PFSK-1 (cell line): ENCODE results near the gene PCID2.

ENCODE experiments used
- FOXP2 ChIP-seq: optimal IDR thresholded peaks from 2 replicates; pipeline ENCODE3; 2011; ENCODE audit warnings: borderline replicate concordance, control low read depth, inconsistent platforms; ENCODE audit not compliant: insufficient read depth; ENCODE audit errors: extremely low read length, extremely low read depth
- POLR2AphosphoS5 ChIP-seq: IDR thresholded peaks from 2 replicates; pipeline ENCODE4 v1.6.1; 2012; ENCODE audit warnings: low read depth, mild to moderate bottlenecking, control low read depth, low read length, moderate library complexity
- SIN3A ChIP-seq: IDR thresholded peaks from 2 replicates; pipeline ENCODE4 v1.6.1; 2012; ENCODE audit warnings: mild to moderate bottlenecking, low read length, moderate library complexity, borderline replicate concordance; ENCODE audit not compliant: insufficient read depth
- TAF1 ChIP-seq: IDR thresholded peaks from 2 replicates; pipeline ENCODE4 v1.6.1; 2012; ENCODE audit warnings: low read length, control low read depth, borderline replicate concordance; ENCODE audit not compliant: insufficient read depth
- TF ChIP-seq, protein P1 (sequence below), 2 experiments: IDR thresholded peaks; 2 replicates each; pipeline versions ENCODE4 v1.6.1 to v1.8.0; 2011 to 2012; ENCODE audit warnings: low read depth in 2 of 2, low read length in 2 of 2, control low read depth in 1 of 2, inconsistent platforms in 1 of 2, mild to moderate bottlenecking in 1 of 2, moderate library complexity in 1 of 2; ENCODE audit not compliant: insufficient read depth in 1 of 2

PCID2 gene

DNA sequence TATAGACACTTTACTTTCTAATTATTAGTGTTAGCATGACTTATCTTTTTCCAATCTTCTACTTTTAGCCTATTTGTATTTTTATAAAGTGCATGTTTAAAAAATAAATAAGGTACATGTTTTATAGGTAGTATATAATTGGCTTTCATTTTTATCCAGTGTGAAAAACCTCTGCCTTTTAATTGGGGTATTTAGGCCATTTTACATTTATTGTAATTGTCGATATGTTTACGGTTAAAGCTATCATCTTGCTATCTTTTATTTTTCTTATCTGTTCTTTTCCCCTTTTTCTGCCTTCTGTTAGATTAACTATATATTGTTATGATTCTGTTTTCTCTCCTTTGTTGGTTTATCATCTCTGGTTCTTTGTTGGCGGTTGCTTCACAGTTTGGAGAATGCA is 40.9 kb downstream of the PCID2 start:
- TF ChIP-seq TAF1 (no peak), FOXP2 (no peak), SIN3A (no peak), POLR2AphosphoS5 (no peak)
- TF ChIP-seq, protein P1, sequence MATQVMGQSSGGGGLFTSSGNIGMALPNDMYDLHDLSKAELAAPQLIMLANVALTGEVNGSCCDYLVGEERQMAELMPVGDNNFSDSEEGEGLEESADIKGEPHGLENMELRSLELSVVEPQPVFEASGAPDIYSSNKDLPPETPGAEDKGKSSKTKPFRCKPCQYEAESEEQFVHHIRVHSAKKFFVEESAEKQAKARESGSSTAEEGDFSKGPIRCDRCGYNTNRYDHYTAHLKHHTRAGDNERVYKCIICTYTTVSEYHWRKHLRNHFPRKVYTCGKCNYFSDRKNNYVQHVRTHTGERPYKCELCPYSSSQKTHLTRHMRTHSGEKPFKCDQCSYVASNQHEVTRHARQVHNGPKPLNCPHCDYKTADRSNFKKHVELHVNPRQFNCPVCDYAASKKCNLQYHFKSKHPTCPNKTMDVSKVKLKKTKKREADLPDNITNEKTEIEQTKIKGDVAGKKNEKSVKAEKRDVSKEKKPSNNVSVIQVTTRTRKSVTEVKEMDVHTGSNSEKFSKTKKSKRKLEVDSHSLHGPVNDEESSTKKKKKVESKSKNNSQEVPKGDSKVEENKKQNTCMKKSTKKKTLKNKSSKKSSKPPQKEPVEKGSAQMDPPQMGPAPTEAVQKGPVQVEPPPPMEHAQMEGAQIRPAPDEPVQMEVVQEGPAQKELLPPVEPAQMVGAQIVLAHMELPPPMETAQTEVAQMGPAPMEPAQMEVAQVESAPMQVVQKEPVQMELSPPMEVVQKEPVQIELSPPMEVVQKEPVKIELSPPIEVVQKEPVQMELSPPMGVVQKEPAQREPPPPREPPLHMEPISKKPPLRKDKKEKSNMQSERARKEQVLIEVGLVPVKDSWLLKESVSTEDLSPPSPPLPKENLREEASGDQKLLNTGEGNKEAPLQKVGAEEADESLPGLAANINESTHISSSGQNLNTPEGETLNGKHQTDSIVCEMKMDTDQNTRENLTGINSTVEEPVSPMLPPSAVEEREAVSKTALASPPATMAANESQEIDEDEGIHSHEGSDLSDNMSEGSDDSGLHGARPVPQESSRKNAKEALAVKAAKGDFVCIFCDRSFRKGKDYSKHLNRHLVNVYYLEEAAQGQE (IDR thresholded peaks at IDR 0.05; ENCODE audit: insufficient read depth in 1 of 2, low read depth in 2 of 2, low read length in 2 of 2): no peak

DNA sequence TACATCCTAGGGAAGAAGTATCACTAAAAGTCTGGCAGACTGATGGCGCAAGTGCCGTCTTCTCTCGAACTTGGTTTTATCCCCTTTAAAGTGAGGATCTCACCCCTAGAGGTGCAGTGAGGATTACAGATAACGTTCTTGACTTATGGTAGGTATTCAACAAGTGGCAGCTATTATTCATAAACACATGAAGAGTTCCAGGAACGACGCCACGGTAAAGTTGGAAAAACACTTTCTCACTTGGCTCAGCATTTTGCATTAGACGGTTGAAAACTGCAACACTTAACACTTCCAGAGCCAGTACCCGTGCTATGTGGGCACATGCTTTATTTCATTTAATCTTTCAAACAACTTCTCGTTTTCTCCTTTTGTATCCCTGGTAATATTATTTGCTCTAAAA is 41.3 kb downstream of the PCID2 start:
- no peak for TF ChIP-seq TAF1
- no peak for TF ChIP-seq FOXP2

- TF ChIP-seq POLR2AphosphoS5: no peak
- TF ChIP-seq, protein P1 (IDR thresholded peaks at IDR 0.05; ENCODE audit: insufficient read depth in 1 of 2, low read depth in 2 of 2, low read length in 2 of 2): no peak
- no peak for TF ChIP-seq SIN3A
- no peak for TF ChIP-seq FOXP2
- TF ChIP-seq TAF1: no peak
These were observed 41.8 kb downstream of the PCID2 start for GRCh38 chr13:113166681-113167080.

GRCh38 chr13:113166266-113166665 is 42.2 kb downstream of the PCID2 start:
- TF ChIP-seq SIN3A (no peak), POLR2AphosphoS5 (no peak), TAF1 (no peak), FOXP2 (no peak)
- TF ChIP-seq, protein P1 (IDR thresholded peaks at IDR 0.05; ENCODE audit: insufficient read depth in 1 of 2, low read depth in 2 of 2, low read length in 2 of 2): no peak

DNA sequence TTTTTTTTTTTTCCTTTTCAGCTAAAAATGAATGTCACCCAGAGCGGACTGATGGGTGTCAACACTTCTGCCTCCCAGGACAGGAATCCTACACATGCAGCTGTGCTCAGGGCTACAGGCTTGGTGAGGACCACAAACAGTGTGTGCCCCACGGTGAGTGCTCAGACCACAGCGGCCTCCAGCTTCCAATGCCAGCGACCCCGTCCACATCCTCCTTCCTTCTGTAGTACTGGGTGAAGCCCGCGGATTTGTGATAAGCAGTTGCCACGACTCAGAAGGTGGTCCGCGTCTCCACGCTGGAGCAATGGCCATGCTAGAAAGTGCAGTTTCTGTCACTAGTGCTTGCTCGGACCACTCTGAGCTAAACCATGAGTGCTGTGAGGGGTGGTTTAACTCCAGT is 44.0 kb downstream of the PCID2 start:
- TF ChIP-seq, protein P1 (IDR thresholded peaks at IDR 0.05; ENCODE audit: insufficient read depth in 1 of 2, low read depth in 2 of 2, low read length in 2 of 2): no peak
- TF ChIP-seq FOXP2 (no peak), TAF1 (no peak), POLR2AphosphoS5 (no peak), SIN3A (no peak)
